ENCODE data around the gene PRG3. TPM values are rescaled to one million over a fixed set of nuclear protein-coding genes. Genes with fewer than 3 reads are reported as not detected.

Gene PRG3
- total and polyA plus RNA-seq, 2 of the 13 experiments (the other 11 are each of a cell fraction or from before 2014, with no cell fraction given) = not detected

- peak; percentile 83 for TF ChIP-seq CTCF (CRISPR knock-in tag; IDR thresholded peaks at IDR 0.05)
- no peak for TF ChIP-seq ZMYM3 (CRISPR knock-in tag; IDR thresholded peaks at IDR 0.05)
- TF ChIP-seq TOE1 (CRISPR knock-in tag; IDR thresholded peaks at IDR 0.05) = no peak
- no peak for TF ChIP-seq IRF1 (CRISPR knock-in tag; IDR thresholded peaks at IDR 0.05; ENCODE audit: low read depth)
- peak; percentile 91 for TF ChIP-seq ZNF740 (CRISPR knock-in tag; IDR thresholded peaks at IDR 0.05)
- peak; percentile 25; the same call in 1 of the 2 replicates for TF ChIP-seq GATAD2A (CRISPR knock-in tag; IDR thresholded peaks at IDR 0.05)
- TF ChIP-seq ZNF33B (CRISPR knock-in tag; IDR thresholded peaks at IDR 0.05) = no peak
- no peak for TF ChIP-seq KLF15 (CRISPR knock-in tag; IDR thresholded peaks at IDR 0.05; ENCODE audit: borderline replicate concordance)
- TF ChIP-seq ONECUT2 (CRISPR knock-in tag; IDR thresholded peaks at IDR 0.05) = 0 out of 2 replicates have a peak, but pooled peaks have one; percentile 19
- no peak for TF ChIP-seq ATF1 (CRISPR knock-in tag; IDR thresholded peaks at IDR 0.05)
- no peak for TF ChIP-seq MLXIP (CRISPR knock-in tag; IDR thresholded peaks at IDR 0.05; ENCODE audit: borderline replicate concordance)
- TF ChIP-seq THAP11 (CRISPR knock-in tag; IDR thresholded peaks at IDR 0.05) = peak; percentile 30; the same call in 1 of the 2 replicates
- peak; percentile 53; the same call in 1 of the 2 replicates for TF ChIP-seq SMC3 (IDR thresholded peaks at IDR 0.05; ENCODE audit: low read length)
- TF ChIP-seq PATZ1 (CRISPR knock-in tag; IDR thresholded peaks at IDR 0.05) = peak; percentile 73
- TF ChIP-seq MAX (IDR thresholded peaks at IDR 0.05) = peak; percentile 77
- peak; percentile 78 for TF ChIP-seq ZFX (CRISPR knock-in tag; IDR thresholded peaks at IDR 0.05; ENCODE audit: low read depth)
- TF ChIP-seq NFE2L2 (IDR thresholded peaks at IDR 0.05; ENCODE audit: low read length) = no peak
- no peak for TF ChIP-seq TCF12 (IDR thresholded peaks at IDR 0.05)
- no peak for TF ChIP-seq TCF12 (CRISPR knock-in tag; IDR thresholded peaks at IDR 0.05)
- TF ChIP-seq MAZ (IDR thresholded peaks at IDR 0.05; ENCODE audit: borderline replicate concordance, low read depth, low read length) = peak; percentile 41; the same call in 1 of the 2 replicates
- no peak for TF ChIP-seq MAZ (CRISPR knock-in tag; IDR thresholded peaks at IDR 0.05; ENCODE audit: low read depth)
- TF ChIP-seq ZNF24 (IDR thresholded peaks at IDR 0.05) = no peak
- no peak for TF ChIP-seq FOXK2 (IDR thresholded peaks at IDR 0.05)
- peak; percentile 47; the same call in 1 of the 2 replicates for TF ChIP-seq RAD21 (CRISPR knock-in tag; IDR thresholded peaks at IDR 0.05)
These were observed 35.3 kb downstream of the PRG3 start (continued) for GRCh38 chr11:57345555-57346211.

All from HepG2 (cell line).